Stimulated activated CD8-positive, alpha-beta memory T cell treated with anti-CD3 and anti-CD28 coated beads, Interleukin-7, amount 100 ng/mL, for 1 hour (primary cell): ENCODE measurements around the gene SHISA5.

ENCODE experiments used
- DNase-seq, 2 donors: peaks; one replicate each; pipeline ENCODE4 v3.0.0-alpha.2; 2020; ENCODE audit warnings: low read depth in 2 of 2

The SHISA5 gene

GRCh38 chr3:48431224-48432029 is 72.5 kb downstream of the SHISA5 start:
- no peak for DNase-seq

DNA sequence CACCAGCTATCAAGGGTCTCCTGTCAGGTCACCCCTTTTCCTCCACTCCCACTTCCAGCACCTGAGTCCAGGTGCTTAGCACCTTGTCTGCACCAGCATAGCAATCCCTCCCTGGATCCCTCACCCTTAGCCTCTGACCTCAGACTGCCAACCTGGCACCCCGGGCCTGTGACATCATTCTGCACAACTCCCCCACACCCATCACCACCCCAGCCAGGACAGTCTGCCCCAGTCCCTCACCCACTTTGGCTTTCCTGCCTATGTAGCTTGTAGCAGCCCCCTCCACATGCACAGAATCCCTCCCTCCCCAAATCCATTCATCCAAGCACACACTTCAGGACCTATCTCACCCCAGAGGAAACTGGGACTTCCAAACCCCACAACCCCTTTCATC is 73.3 kb downstream of the SHISA5 start:
- DNase-seq: no peak

- no peak for DNase-seq
These were observed 73.8 kb downstream of the SHISA5 start, which contains the start of gene PLXNB1 for GRCh38 chr3:48429960-48430707. Gene PLXNB1, minus strand, starts transcription at chr3:48430086. Its CDS starts 5,475 bp downstream, at chr3:48424611.

DNA sequence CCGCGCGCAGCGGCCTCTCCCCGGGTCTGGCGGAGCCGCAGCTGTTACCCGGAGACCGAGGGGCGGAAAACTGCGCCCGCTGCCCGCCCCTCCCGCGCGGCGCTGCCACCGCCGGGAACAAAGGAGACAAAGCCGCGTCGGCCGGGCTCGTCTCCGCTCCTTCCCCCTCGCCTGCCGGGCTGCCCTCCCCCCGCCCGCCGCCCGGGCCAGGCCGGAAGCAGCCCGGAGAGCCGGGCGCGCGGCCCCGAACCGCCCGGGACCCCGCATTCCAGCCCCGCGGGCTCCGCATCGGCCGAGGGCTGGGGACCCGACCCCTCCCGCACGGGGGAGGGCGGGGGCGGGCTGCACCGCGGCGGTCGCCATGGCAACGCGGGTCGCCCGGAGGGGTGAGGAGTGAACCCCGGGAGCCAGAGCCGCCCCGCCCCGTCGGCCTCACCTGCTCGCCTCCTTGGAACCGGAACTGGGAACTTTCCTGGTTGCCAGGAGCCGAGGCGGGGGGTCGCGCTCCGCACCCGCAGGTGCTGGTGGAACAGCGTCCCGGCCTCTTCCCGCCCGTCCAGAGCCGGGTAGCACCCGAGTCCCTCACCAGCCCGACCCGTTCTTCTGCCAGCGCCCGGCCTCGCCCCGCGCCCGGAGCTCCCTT is 74.5 kb downstream of the SHISA5 start:
- DNase-seq: peak; percentile 30 to 37

DNA sequence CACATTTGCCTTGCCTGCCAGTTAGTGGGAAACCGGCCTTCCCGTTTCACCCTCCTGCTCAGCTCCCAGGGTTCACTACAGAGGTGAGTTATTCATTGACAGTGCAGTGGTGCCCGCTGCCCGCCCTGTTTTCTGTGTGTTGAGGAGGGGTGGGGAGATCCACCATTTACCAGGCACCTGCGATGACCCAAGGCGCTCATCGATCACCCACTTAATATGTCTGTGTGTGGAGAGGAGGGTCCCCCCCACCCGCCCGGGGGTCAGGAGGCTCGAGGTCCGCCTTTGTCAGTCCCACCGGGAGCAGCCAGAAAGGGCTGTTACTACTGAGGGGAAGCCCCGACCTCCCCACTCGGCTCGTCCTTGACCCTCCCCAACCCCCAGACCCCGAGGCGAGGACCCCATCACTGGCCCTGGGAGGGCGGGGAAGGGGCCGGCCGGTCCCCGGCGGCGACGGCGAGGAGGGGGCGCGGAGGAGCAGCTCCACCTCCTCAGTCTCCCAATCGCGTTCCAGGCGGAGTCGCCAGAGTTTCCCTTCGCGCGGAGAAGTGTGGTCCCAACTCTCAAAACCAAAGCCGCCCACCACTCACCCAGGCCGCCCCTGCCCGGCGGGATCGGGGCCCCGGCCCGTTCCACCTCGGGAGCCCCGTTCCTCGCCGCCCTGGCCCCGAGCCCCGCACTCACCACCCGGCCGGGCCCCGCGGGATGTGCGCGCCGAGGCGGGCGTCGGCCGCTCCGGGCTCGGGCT is 75.2 kb downstream of the SHISA5 start:
- no peak for DNase-seq

DNA sequence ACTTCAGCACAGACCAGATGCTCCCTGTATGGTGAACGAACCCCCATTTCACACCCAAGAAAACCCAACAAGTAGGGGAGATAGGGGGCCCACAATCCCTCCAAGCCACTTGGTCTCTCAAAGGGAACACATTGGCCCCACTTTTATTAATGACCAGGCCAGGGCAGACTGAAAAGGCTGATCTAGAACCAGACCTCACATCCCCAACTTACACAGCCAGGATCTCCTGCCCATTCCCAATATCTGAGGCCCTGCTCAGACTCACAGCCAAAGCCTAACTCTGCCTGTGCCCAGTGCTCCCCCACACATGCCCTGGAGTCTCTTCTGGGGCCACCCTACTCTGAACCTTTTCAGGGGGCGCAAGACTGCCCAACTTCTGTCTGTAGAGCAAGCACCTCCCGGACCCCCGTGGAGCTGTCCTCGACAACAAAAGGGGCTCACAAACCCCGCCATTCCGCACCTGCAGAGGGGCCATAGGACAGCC is 75.8 kb downstream of the SHISA5 start:
- DNase-seq: no peak

- no peak for DNase-seq
These were observed 76.4 kb downstream of the SHISA5 start for GRCh38 chr3:48427630-48427962.

- no peak for DNase-seq
These were observed 76.9 kb downstream of the SHISA5 start for GRCh38 chr3:48426944-48427629.

DNA sequence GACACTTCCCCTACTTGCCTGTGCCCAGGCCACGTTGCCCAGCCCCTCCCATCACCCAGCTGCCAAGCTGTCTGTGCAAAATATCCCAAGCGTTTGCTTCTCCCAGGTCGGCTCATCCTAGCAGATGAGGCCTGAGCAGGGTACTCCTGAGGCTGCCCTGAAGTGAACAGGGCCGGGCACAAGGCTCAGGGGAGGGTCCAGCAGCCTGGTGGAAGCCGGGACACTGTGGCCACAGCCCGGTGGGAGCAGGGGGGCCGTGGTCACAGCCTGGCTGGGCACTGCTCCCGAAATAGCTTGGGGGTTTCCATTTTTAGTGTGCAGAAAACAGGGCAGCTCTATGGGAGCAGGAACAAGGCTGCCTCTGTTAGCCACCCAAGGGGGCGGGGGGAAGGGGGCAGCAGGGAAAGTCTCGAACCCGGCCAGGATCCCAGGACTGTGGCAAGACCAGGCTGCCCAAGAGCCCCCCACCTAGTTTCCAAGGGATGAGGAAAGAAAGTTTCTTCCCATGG is 77.5 kb downstream of the SHISA5 start:
- no peak for DNase-seq

- no peak for DNase-seq
These were observed 78.6 kb downstream of the SHISA5 start for GRCh38 chr3:48425281-48425812.

GRCh38 chr3:48423883-48424695 is 79.9 kb downstream of the SHISA5 start:
- DNase-seq: no peak

- no peak for DNase-seq
These were observed 80.6 kb downstream of the SHISA5 start for GRCh38 chr3:48423241-48423882.

- DNase-seq: no peak
These were observed 81.3 kb downstream of the SHISA5 start for GRCh38 chr3:48422681-48423080.

GRCh38 chr3:48422272-48422671 is 81.7 kb downstream of the SHISA5 start:
- no peak for DNase-seq

GRCh38 chr3:48420561-48420960 is 83.4 kb downstream of the SHISA5 start:
- DNase-seq: no peak

GRCh38 chr3:48419597-48419996 is 84.4 kb downstream of the SHISA5 start:
- DNase-seq: no peak

DNA sequence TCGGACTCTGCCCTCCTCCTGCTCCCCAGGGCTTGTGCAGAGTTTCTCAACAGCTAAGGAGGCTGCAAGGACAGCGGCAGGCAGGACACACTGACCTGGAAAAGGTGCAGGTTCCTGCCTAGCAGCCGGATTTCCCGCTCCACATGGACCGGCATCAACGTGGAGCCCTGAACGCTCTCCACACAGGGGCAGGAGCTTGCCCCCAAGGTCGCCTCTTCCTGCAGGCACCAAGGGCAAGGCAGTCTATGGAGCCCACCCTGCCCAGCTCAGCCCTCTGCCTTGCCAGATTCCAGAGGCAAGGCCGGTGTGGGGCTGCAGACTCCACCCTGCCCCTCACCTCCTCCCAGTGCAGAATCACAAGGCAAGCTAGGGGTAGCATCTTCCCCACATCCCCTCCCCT is 84.8 kb downstream of the SHISA5 start:
- no peak for DNase-seq

DNA sequence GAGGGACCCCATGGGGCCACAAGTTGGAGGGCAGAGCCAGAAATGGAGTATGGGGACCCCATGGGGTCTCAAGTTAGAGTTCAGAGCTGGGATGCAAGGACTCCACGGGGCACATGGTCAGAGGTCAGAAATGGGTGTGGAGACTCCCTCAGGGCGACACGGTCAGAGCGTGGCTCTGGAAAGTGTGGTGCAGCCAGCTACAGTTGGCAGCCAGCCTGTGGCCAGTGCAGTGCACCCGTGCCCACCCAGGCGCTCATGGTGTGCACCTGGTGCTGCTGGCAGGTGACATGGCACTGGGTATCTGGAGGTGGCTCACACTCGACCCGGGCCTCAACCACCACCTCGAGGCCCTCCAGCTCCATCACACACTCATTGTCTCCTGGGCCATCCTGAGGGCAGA is 85.3 kb downstream of the SHISA5 start:
- DNase-seq: no peak

DNA sequence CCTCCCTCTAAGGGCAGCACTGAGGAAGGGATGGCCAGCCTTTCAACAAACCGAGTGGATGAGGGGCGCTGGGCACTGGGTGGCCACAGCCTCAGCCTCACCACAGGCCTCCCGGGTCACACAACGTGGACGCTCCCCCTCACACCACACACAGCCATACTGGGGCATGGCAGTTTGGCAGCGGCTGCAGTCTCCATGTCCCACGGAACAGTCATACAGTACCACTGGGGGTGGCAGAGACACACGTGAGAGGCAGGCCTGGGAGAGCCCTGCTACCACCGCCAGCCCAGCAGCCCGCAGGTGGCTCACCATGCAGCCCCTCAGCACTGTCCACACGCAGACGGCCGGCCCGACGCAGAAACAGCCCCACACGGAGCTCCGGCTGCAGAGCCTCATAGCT is 85.8 kb downstream of the SHISA5 start:
- DNase-seq: no peak
